Smooth muscle cell (in vitro differentiated cells): Measurements from ENCODE around the gene TMEM86A. TPM values are rescaled to one million over a fixed set of nuclear protein-coding genes. Genes with fewer than 3 reads are reported as not detected.

ENCODE experiments used
- DNase-seq: peaks from one replicate; lab custom pipeline; 2025; ENCODE audit not compliant: unreplicated experiment; lab: John Stamatoyannopoulos, UW
- H2AFZ ChIP-seq: fragments of 200-600 bp; sonication (generic); 2 replicates; pipeline ENCODE4 v1.6.0; 2016; ENCODE audit warnings: antibody characterized with exemption, low read depth, mild to moderate bottlenecking
- H3F3A ChIP-seq: fragments of 200-600 bp; sonication (generic); 2 replicates; pipeline ENCODE4 v1.6.0; 2017; ENCODE audit warnings: antibody characterized with exemption, low read depth
- H3K27ac ChIP-seq: fragments of 200-600 bp; sonication (generic); 2 replicates; pipeline ENCODE4 v1.5.1; 2016; ENCODE audit warnings: low read depth, mild to moderate bottlenecking
- H3K27me3 ChIP-seq: fragments of 200-600 bp; sonication (generic); 2 replicates; pipeline ENCODE4 v1.6.1; 2016; ENCODE audit warnings: low read depth, mild to moderate bottlenecking
- H3K36me3 ChIP-seq: fragments of 200-600 bp; sonication (generic); 2 replicates; pipeline ENCODE4 v1.5.1; 2016; ENCODE audit warnings: low read depth
- H3K4me1 ChIP-seq: fragments of 200-600 bp; sonication (generic); 2 replicates; pipeline ENCODE4 v1.5.1; 2016; ENCODE audit warnings: low read depth
- H3K4me2 ChIP-seq: fragments of 200-600 bp; sonication (generic); 2 replicates; pipeline ENCODE4 v1.6.0; 2016; ENCODE audit warnings: mild to moderate bottlenecking
- H3K4me3 ChIP-seq: fragments of 200-600 bp; sonication (generic); 2 replicates; pipeline ENCODE4 v1.5.1; 2016; ENCODE audit warnings: mild to moderate bottlenecking
- H3K79me2 ChIP-seq: fragments of 200-600 bp; sonication (generic); 2 replicates; pipeline ENCODE4 v1.6.0; 2016; ENCODE audit warnings: low read depth, mild to moderate bottlenecking
- H3K9ac ChIP-seq: fragments of 200-600 bp; sonication (generic); 2 replicates; pipeline ENCODE4 v1.6.0; 2016; ENCODE audit warnings: low read depth
- H3K9me3 ChIP-seq: fragments of 200-600 bp; sonication (generic); replicated peaks from 2 replicates; pipeline ENCODE4 v1.5.1; 2016; ENCODE audit warnings: low read depth
- H4K20me1 ChIP-seq: fragments of 200-600 bp; sonication (generic); 2 replicates; pipeline ENCODE4 v1.6.0; 2016; ENCODE audit warnings: low read depth
- WGBS: methylation state at CpG from one replicate; pipeline ENCODE4 v1.1.7; 2016; ENCODE audit warnings: low lambda C conversion rate; 5-methylcytosine and 5-hydroxymethylcytosine counted together
- polyA plus RNA-seq: library from polyadenylated mRNA; unstranded; fragments of >200 nt; fragmentation: Nextera tagmentation; extraction: Ambion mirVana; gene quantifications from 2 replicates; pipeline ENCODE4 v1.2.1, GENCODE V29; 2016
- total RNA-seq: library from RNA; depleted of rRNA; stranded (reverse); fragments of >200 nt; gene quantifications from 2 replicates; pipeline ENCODE4 v1.2.3, GENCODE V29; 2014
- TF ChIP-seq, protein P1 (sequence below): fragments of 200-600 bp; sonication (generic); IDR thresholded peaks from 2 replicates; pipeline ENCODE4 v1.5.1; 2017; ENCODE audit warnings: borderline replicate concordance, mild to moderate bottlenecking, antibody characterized with exemption; ENCODE audit not compliant: insufficient read depth, poor library complexity, severe bottlenecking

The TMEM86A gene
- total and polyA plus RNA-seq, 2 experiments from 2014 or later = 1.2 to 2.6 TPM

DNA sequence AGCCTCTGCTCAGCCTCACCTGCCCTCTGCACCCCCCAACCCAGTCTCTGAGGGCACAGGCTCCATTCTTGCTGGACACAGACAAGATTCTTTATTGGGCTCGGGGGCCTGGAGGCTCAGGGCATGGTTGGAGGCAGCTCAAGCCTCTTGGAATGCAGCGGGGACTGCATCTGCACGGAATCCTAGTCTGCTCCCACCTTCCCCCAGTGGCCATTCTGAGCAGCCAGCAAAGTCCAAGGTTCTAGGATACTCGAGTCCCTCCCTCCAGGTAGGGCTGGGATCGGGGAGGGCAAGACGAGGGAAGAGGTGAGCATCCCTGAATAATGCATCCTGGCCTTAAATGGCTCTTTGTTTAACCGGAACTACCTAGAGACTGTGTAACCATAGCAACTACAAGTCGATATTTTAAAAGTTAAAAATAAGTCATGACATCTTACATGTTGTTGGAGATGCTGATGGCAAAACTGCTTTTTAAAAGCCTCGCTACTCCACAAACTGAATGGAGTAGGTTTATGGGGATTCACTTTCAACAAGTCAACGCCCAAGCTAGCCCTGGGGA lies 38.1 kb downstream of the TMEM86A start:
- H4K20me1 ChIP-seq = no peaks in the 10 kb centered on the region
- no peak overlapping the region for H3K9ac ChIP-seq
- no peaks in the 10 kb centered on the region for H3K27me3 ChIP-seq
- no peaks in the 10 kb centered on the region for H3K9me3 ChIP-seq
- DNase-seq = no peak
- TF ChIP-seq, protein P1, sequence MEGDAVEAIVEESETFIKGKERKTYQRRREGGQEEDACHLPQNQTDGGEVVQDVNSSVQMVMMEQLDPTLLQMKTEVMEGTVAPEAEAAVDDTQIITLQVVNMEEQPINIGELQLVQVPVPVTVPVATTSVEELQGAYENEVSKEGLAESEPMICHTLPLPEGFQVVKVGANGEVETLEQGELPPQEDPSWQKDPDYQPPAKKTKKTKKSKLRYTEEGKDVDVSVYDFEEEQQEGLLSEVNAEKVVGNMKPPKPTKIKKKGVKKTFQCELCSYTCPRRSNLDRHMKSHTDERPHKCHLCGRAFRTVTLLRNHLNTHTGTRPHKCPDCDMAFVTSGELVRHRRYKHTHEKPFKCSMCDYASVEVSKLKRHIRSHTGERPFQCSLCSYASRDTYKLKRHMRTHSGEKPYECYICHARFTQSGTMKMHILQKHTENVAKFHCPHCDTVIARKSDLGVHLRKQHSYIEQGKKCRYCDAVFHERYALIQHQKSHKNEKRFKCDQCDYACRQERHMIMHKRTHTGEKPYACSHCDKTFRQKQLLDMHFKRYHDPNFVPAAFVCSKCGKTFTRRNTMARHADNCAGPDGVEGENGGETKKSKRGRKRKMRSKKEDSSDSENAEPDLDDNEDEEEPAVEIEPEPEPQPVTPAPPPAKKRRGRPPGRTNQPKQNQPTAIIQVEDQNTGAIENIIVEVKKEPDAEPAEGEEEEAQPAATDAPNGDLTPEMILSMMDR = no peak
- H2AFZ ChIP-seq = no peak overlapping the region
- no peaks in the 10 kb centered on the region for H3K36me3 ChIP-seq
- H3F3A ChIP-seq = no peaks in the 10 kb centered on the region
- H3K4me2 ChIP-seq = no peak overlapping the region
- H3K4me3 ChIP-seq = no peak overlapping the region
- H3K79me2 ChIP-seq = no peaks in the 10 kb centered on the region
- H3K4me1 ChIP-seq = no peaks in the 10 kb centered on the region
- no peak overlapping the region for H3K27ac ChIP-seq
- 65% methylated on average over 10 of the region's 10 CpGs for WGBS

GRCh38 chr11:18737642-18738041 lies 39.1 kb downstream of the TMEM86A start:
- Histone ChIP-seq H3K4me1 (no peaks in the 10 kb centered on the region), H3K36me3 (no peaks in the 10 kb centered on the region), H3K27ac (no peak overlapping the region), H3K9ac (no peak overlapping the region), H3K79me2 (no peaks in the 10 kb centered on the region), H3F3A (no peaks in the 10 kb centered on the region), H3K9me3 (no peaks in the 10 kb centered on the region), H3K4me3 (no peak overlapping the region), H4K20me1 (no peaks in the 10 kb centered on the region), H2AFZ (no peak overlapping the region), H3K27me3 (no peaks in the 10 kb centered on the region), H3K4me2 (no peak overlapping the region)
- TF ChIP-seq, protein P1 = no peak
- WGBS = 89% methylated on average over 8 of the region's 8 CpGs
- no peak for DNase-seq

DNA sequence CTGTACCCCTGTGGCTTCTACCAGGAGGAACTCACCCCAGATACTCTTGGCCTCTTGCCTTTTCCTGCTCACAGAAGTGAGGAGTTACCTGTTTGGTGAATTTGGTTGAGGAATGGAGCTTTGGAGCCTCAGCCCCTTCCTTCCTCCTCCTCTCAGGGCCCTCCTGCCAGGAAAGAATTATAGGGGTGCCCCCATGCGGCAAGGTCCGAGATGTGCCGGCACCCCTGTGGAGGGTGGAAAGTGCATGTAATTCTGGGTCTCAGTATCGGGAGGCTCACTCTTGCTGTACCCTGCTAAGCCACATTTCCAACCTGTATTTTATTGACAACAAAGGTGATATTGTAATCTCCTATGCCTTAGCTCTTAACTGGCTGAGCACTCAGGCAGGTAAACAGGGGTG lies 41.1 kb downstream of the TMEM86A start:
- Histone ChIP-seq H3K79me2 (no peaks in the 10 kb centered on the region), H2AFZ (no peak overlapping the region), H3K9ac (no peak overlapping the region), H3K27me3 (no peaks in the 10 kb centered on the region), H3K4me3 (no peak overlapping the region), H3K4me1 (no peaks in the 10 kb centered on the region), H3F3A (no peaks in the 10 kb centered on the region), H3K9me3 (no peaks in the 10 kb centered on the region), H3K4me2 (no peak overlapping the region), H3K27ac (no peak overlapping the region), H4K20me1 (no peaks in the 10 kb centered on the region), H3K36me3 (no peaks in the 10 kb centered on the region)
- TF ChIP-seq, protein P1 = no peak
- no peak for DNase-seq
- WGBS = 86% methylated on average over 4 of the region's 4 CpGs

- Histone ChIP-seq H3K4me2 (no peak overlapping the region), H4K20me1 (no peaks in the 10 kb centered on the region), H3K27ac (no peak overlapping the region), H3K79me2 (no peaks in the 10 kb centered on the region), H3K4me1 (no peaks in the 10 kb centered on the region), H3K27me3 (no peaks in the 10 kb centered on the region), H3K9ac (no peak overlapping the region), H3K36me3 (no peaks in the 10 kb centered on the region), H3K4me3 (no peak overlapping the region), H2AFZ (no peak overlapping the region), H3F3A (no peaks in the 10 kb centered on the region), H3K9me3 (no peaks in the 10 kb centered on the region)
- no peak for DNase-seq
- TF ChIP-seq, protein P1 = no peak
- WGBS = 94% methylated on average over 3 of the region's 3 CpGs
These were observed 43.2 kb downstream of the TMEM86A start for GRCh38 chr11:18741783-18742182.
